HCT116 (cell line): Measurements from ENCODE around the gene CNTN4.

Experiments used
- ATF3 ChIP-seq: IDR thresholded peaks from 2 replicates; pipeline ENCODE4 v1.6.1; 2012
- CBX3 ChIP-seq: IDR thresholded peaks from 2 replicates; pipeline ENCODE4 v1.6.1; 2012; ENCODE audit warnings: low read depth
- CTCF ChIP-seq, 3 experiments: fragments of 200-600 bp in 1 of 3; sonication (generic) in 1 of 3; IDR thresholded peaks in 2 of 3; conservative IDR thresholded peaks in 1 of 3; 2 replicates each; pipeline ENCODE4 v1.5.1; 2012 to 2017; ENCODE audit warnings: low read depth in 2 of 3, low read length in 2 of 3, antibody characterized with exemption in 1 of 3, borderline replicate concordance in 1 of 3, control low read depth in 1 of 3, mild to moderate bottlenecking in 1 of 3, mixed read lengths in 1 of 3, mixed run types in 1 of 3, moderate library complexity in 1 of 3; ENCODE audit not compliant: insufficient read depth in 1 of 3
- EZH2 ChIP-seq: fragments of 200-600 bp; sonication (generic); IDR thresholded peaks from 2 replicates; pipeline ENCODE4 v1.6.1; 2017; ENCODE audit warnings: antibody characterized with exemption, mixed run types
- FOSL1 ChIP-seq: IDR thresholded peaks from 2 replicates; pipeline ENCODE4 v1.6.1; 2012; ENCODE audit warnings: low read depth
- POLR2A ChIP-seq: IDR thresholded peaks from 2 replicates; pipeline ENCODE4 v1.7.0; 2011; ENCODE audit warnings: borderline replicate concordance; ENCODE audit not compliant: insufficient read depth, insufficient read length; ENCODE audit errors: extremely low read depth
- POLR2AphosphoS5 ChIP-seq: IDR thresholded peaks from 2 replicates; pipeline ENCODE4 v1.6.1; 2011; ENCODE audit warnings: mild to moderate bottlenecking, low read depth, low read length, moderate library complexity
- RAD21 ChIP-seq: IDR thresholded peaks from 2 replicates; pipeline ENCODE4 v1.6.1; 2012; ENCODE audit warnings: low read depth, mild to moderate bottlenecking
- REST ChIP-seq: IDR thresholded peaks from 2 replicates; pipeline ENCODE4 v1.6.1; 2012; ENCODE audit warnings: low read depth
- SP1 ChIP-seq: IDR thresholded peaks from 2 replicates; pipeline ENCODE4 v1.6.1; 2012; ENCODE audit warnings: low read depth
- TCF7L2 ChIP-seq: IDR thresholded peaks from 2 replicates; pipeline ENCODE4 v1.7.0; 2011; ENCODE audit warnings: borderline replicate concordance, inconsistent platforms; ENCODE audit not compliant: insufficient read depth, insufficient read length; ENCODE audit errors: extremely low read depth
- YY1 ChIP-seq: IDR thresholded peaks from 2 replicates; pipeline ENCODE4 v1.6.1; 2011; ENCODE audit warnings: low read length, low read depth, moderate library complexity, mild to moderate bottlenecking; ENCODE audit not compliant: insufficient replicate concordance; ENCODE audit errors: extremely low read depth
- ZNF274 ChIP-seq: fragments of 200-500 bp; sonication (Bioruptor generic); IDR thresholded peaks from 2 replicates; pipeline ENCODE4 v1.6.1; 2014; ENCODE audit warnings: mild to moderate bottlenecking, low read depth, low read length, inconsistent platforms

- TF ChIP-seq CTCF (IDR thresholded peaks at IDR 0.05 in 2 of 3, conservative IDR thresholded peaks at IDR 0.05 in 1 of 3; ENCODE audit: borderline replicate concordance in 1 of 3, insufficient read depth in 1 of 3, low read depth in 2 of 3, low read length in 2 of 3) (no peak), SP1 (no peak), POLR2A (no peak), CBX3 (no peak), POLR2AphosphoS5 (no peak), EZH2 (no peak), YY1 (no peak), TCF7L2 (no peak), REST (no peak), RAD21 (no peak), FOSL1 (no peak), ZNF274 (no peak), ATF3 (no peak)
Observed at GRCh38 chr3:2375376-2375775, 276.7 kb downstream of the CNTN4 start.
